ENCODE measurements around the gene WNT5B.

WNT5B gene

DNA sequence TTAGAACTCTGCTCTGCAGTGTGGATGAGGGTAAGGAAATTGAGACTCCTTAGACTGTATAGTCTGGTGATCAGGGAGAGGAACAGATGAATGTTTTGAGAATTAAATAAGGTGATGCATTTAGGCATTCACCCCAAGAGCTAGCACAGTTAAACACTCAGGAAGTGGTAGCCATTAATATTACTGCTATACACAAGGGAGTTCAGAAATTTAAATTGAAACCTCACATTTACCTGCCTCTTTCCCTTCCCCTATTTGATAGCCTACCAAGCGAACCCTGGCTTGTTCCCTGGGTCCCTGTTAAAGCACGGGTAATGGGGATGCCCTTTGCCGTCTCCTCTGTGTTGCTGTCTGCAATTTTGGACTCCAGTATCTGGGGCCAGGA is 18.2 kb downstream of the WNT5B start:
- in situ Hi-C loops (cut with MboI; ENCODE audit: low sequenced_read_pairs) = loop anchor here (5.0 kb wide), 1 partner anchor 145 kb away; no protein-coding TSS in a partner anchor

DNA sequence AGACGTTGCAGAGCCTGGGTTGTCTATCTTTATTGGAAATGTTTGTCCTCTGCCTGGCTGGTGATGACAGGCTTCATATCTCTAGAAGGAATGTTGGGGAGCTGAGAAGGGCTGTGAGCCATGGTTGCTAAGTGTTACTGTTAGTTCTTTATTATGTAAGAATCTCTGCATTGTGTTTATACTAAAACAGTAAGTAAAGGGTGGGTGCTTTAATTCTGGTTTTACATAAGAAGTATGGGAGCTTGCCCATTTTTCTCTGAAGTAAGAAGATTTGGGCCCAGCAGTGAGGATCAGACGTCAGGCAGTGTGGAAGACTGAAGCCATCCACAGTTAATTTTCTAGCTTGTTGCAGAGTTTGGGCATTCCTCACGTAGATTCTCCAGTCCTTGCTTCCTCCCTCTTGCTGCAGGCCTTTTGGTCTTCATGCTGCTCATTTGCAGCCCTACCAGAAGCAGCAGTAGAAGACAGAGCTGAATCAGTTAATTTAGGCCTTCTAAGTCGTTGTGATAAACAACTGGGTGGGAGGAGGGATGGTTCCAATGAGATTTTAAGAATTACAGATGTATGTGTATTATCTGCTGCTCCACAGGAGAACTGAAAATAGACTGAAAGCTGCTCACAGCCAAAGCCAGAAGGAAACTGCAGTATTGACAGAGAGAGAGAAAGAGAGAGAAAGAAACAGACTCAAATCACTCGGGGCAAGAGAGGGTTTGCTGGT is 21.4 kb downstream of the WNT5B start:
- in situ Hi-C loops (cut with MboI; ENCODE audit: low sequenced_read_pairs) = loop anchor here (5.0 kb wide), 1 partner anchor 287 kb away; no protein-coding TSS in a partner anchor

DNA sequence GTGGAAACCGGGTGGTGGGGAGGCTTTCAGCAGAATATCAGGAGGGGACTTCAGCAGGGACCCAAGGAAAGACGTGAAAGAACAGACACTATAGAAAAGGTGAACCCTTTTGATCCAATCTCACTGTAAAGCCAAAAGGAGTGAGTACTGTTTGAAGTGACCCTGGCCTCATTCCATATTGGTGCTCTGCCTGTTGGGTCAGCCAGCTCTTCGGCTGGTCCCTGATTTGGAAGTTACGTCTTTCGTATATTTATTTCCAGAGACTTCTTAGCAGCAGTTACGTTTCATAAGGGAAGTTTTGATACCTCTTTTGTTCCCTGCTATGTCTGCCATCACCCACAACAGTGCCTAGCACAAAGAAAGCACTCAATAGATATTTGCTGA is 21.9 kb downstream of the WNT5B start:
- in situ Hi-C loops (cut with MboI; ENCODE audit: low sequenced_read_pairs) = loop anchor here (5.0 kb wide), 1 partner anchor 286 kb away; no protein-coding TSS in a partner anchor

DNA sequence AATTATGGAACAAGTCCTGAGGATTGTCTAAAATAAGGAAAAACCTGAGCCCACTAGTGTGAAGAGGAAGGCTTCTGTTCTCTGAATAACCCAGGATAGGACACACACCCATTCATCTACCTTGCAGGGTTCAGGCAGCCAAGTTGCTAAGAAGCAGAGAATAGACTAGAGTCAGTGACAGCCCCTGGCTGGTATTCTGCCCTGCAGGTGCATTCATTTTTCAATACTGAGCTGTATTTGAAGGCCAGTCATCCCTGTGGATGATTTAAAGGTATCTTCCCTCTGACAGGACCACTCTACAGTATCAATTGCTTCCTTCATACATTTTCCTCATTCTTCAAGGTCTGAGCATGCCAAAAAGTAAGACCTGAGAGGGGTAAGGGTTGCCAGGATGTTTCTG is 22.9 kb downstream of the WNT5B start:
- in situ Hi-C loops (cut with MboI; ENCODE audit: low sequenced_read_pairs) = loop anchor here (5.0 kb wide), 1 partner anchor 285 kb away; no protein-coding TSS in a partner anchor

DNA sequence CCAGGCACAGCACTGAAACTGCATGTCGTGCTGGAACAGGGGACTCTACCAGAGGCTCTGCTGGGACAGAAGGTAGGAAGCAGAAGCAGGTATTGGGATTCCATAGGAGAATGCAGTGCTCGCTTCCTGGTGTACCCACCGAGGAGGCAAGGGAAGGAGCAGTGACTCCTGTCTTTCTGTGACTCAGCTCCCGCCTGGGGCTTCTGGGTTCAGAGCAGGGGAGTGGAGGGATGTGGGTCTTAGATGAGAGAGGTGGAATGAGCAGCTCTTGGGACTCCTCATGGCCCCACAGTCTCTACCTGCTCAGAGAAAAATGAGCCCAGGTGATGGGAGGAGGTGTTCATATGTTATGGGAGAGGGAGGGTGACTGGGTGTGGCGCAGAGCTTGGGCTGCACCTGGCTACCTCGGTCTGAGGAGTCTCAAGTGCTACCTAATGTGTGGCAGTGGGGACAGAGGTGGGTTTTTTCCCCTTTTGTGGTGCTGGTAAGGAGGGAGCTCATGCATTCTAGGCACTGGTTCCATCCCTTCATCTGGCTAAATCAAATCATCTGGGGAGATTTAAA is 26.3 kb downstream of the WNT5B start:
- in situ Hi-C loops (cut with MboI; ENCODE audit: low sequenced_read_pairs) = no loop called here

DNA sequence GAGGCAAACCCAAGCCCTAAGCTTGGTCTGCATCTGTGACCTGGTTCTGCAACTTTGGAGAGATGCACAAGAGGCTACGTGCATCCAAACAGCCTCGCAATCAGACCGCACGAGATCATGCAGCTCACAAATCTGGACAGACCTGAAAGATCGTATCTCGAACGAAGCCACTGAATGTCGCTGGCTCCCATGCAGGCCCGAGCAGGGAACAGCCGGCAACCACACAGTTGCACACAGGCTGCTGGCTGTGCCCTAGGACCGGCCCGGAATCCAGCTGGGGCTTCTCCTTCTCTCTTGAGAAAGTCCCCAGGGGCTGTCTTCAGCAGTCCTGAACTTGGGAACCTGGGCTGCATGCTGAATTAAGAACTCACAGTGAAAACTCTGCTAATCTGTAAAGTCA is 27.9 kb downstream of the WNT5B start:
- in situ Hi-C loops (cut with MboI; ENCODE audit: low sequenced_read_pairs) = no loop called here

DNA sequence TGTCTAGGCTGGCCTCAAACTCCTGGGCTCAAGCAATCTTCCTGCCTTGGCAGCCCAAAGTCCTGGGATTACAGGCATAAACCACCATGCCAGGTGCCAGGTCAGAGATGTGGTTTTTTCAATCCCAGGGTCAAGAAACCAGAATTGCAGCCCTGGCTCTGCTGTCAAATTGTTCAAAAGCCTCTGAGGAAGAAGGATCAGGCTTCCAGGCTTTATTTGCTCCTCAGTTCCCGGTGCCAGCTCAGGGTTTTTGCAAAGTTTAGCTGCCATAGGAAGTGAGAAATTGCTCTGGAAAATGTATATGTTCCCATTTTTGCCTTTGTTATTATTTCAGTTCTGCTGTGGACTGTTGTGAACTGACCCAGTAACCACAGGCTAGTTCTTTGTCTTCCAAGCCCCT is 28.7 kb downstream of the WNT5B start:
- in situ Hi-C loops (cut with MboI; ENCODE audit: low sequenced_read_pairs) = no loop called here

DNA sequence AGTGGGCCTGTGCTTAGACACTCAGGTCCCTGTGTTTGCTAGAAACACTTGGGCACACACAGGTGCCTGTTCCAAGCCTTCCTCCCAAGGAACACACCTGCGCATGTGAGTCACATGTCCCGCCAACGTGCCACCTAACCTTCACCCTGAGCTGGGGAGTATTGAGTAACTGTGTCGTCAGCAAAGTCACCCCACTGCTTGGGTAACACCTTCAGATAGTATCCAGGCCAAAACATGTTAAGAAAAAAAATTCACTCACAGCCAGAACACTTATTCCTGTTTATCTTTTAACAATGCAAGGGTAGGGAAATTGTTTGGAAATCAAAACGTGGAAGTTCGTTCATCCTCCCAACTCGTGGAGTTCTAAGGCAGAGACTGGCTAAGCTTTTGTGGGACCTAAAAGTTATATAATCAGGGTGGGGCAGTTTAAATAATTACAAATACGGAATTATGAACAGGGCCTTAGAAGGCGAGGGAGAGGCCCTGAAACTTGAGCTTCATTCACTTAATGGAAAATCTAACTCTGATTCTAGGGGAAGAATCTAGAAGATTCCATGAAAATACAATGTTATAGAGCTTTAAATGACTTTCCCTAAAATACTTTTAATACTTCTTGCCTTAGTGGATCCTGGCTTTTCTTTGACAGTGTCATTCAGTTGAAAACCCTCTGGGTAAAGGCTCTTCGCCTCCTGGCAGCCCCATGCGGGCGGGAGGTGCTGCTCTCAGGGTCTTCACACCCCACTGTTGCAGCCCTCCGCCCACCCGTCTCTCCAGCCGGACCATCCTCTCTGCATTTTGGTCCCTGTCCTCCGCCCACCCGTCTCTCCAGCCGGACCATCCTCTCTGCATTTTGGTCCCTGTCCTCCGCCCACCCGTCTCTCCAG is 31.5 kb downstream of the WNT5B start:
- in situ Hi-C loops (cut with MboI; ENCODE audit: low sequenced_read_pairs) = no loop called here

DNA sequence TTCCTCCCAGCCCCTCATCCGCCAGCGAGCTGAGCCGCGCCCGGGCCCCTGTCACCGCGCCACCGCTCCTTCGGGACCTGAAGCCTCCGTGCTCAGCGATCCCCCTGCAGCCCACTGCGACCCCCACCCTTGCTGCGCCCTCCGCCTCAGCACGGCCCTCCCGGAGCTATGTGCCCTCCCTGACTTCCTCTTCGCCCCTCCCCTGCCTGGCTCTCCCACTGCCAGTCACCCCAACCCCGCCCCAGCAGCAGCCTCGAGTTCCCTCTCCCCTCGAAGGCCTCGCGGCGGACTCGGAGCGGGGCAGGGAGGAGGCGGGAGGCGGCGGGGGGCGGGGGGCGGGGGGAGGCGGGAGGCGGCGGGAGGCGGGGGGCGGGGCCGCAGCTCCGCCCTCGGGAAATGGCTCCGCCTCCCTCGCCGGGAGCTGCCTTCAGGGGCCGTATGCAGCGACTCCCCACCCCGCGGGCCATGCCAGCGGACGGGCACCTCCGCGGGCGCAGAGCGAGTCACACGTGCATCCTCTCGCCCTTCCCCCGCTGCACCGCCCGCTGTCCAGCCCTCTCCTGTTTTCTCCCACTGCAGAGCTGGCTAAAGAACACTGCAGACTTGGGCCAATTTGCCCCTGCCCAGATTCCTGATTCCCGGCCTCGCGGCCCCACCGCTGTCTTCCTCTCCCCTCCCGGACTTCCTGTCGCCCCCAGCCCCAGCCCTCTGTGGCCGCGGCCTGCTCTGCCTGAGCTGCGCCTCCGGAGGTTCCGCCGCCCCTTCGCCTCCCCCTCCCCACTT is 32.7 kb downstream of the WNT5B start:
- in situ Hi-C loops (cut with MboI; ENCODE audit: low sequenced_read_pairs) = no loop called here

DNA sequence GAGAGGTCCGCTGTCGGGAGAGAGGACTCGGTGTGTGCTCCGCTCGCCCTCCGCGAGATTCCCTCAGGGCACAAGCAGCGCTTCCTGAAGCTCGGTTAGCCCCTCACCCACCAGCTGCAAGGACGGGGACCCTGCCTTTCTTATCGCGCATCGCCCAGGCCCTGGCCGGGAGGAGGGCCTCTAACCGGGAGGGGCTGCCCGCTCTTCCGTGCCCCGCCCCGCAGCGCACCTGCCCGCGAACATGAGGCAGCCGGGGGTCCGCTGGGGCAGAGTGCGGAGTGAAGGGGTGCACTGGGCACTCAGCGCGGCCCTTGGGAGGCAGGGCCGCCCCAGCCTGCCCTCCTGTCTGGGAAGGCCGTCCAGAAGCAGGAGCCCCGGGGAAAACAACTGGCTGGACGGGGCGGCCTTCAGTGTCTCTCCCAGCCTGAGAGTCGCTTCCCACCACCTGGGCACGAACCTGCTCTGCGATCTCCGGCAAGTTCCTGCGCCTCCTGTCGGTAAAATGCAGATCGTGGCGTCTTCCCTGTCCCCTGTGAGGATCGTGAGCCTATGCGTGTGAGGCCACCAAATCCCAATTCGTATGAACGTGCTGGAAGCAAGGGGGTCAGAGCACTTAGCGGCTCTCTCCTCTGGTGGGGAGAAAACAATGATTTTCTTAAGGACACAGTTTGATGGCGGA is 33.9 kb downstream of the WNT5B start:
- in situ Hi-C loops (cut with MboI; ENCODE audit: low sequenced_read_pairs) = no loop called here

DNA sequence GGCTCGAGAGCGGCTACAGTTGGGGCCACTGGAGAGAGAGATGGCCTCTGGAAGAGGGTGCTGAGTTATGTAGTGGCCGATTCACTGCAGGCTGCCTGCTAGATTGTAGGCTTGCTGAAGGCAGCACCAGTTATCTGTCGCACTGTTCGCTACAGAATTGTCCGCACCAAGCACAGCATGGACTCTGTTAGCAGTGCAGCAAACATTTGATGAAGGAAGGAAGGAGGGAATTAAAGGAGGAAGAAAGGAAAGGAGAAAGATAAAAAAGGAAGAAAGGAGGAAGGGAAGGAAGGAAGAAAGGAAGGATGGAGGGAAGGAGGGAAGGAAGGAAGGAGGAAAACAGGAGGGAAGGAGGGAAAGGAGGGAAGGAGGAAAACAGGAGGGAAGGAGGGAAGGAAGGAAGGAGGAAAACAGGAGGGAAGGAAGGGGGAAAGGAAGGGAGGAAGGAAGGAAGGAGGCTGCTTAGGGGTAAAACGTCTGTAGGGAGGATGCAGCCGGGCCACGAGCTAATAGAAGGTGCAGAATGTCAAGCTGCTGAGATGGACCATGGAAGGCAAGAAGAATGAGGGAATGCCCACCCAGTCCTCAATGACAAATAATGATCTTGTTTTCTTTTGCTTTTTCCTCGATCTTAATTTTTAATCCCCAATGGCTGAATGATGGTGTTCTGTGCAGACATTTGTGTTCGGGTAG is 34.6 kb downstream of the WNT5B start:
- in situ Hi-C loops (cut with MboI; ENCODE audit: low sequenced_read_pairs) = no loop called here

DNA sequence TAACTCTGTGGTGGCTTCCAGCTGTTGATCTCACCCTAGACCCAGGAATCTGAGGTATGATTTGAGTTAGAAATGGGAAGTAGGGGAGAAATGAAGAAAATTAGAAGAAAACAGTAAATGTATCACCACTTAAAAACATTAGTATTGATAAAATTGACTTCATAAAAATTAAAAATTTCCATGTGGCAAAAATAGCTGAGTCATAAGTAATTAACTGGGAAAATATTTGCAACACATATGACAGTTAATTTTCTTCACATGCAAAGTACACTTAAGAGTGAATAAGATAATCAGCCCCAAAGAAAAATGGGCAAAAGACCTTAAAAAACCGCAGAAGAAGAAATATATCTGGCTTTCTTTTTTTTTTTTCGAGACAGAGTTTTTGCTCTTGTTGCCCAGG is 36.3 kb downstream of the WNT5B start:
- in situ Hi-C loops (cut with MboI; ENCODE audit: low sequenced_read_pairs) = no loop called here

DNA sequence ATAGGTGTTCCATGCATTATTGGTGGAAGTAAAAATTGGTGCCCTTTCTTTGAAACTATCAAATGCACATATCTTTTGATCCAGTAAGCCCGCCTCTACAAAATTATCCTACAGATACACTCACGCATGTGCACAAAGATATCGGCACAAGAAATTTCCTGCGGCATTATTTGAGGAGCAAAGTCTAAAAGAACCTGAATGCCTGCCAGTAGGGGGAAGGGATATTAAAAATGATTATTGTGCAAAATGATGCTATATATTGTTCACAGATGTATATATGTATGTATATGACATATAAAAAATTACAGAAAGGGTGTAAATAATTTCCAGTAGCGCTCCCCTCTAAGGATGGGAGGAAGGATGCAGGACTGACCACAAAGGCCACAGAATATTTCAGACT is 37.2 kb downstream of the WNT5B start:
- in situ Hi-C loops (cut with MboI; ENCODE audit: low sequenced_read_pairs) = no loop called here

DNA sequence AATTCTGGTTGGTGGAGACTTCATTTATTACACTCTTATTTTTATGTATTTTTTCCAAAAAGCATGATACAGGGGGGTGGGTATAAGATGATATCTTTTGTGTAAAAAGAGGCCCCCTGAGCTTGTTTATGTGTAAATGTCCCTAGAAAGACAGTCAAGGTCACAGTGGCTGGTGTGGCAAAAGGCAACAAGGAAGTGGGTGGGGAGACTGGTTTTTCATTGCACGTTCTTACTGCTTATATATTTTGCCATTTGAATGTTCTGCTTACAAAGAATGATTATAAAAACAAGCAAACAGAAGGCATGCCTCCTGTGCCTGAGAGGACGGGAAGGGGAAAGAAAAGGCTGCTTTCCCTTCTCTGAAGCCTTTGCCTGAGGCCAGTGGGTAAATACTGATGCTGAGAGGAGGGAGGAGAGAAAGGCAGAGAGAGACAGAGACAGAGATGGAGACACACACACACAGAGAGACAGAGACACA is 37.7 kb downstream of the WNT5B start:
- in situ Hi-C loops (cut with MboI; ENCODE audit: low sequenced_read_pairs) = no loop called here

DNA sequence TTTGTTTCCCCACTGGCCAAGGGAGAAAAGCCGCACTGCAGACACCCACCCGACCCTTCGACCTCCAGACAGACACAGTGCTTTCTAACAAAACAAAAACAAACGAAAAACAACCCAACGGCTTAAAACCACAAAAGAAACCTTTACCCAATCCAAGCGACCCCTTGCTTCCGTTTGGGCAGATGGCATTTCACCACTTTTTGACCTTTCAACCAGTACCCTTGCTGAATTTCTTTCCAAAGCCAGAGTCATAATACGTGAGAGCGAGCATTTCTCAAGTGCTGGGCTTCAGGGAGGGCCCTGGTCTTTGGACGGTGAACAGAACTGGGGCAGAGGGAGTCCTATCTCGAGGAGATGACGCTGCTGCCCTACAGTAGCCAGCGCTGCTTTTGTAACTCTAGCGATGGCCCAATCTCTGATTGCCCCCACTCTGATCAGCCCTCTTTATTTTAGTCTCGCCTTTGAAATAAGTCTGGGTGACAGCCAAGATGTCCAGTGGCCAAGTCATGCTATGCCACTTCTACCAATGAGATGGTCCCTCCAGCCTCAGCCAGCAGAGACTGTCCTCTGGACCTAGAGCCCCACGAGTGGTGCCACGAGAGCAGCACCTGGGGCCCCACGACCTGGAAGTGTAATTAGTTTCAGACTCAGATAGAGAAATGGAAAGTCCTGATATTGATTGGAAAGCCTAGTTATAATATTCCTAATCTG is 40.0 kb downstream of the WNT5B start:
- in situ Hi-C loops (cut with MboI; ENCODE audit: low sequenced_read_pairs) = no loop called here

DNA sequence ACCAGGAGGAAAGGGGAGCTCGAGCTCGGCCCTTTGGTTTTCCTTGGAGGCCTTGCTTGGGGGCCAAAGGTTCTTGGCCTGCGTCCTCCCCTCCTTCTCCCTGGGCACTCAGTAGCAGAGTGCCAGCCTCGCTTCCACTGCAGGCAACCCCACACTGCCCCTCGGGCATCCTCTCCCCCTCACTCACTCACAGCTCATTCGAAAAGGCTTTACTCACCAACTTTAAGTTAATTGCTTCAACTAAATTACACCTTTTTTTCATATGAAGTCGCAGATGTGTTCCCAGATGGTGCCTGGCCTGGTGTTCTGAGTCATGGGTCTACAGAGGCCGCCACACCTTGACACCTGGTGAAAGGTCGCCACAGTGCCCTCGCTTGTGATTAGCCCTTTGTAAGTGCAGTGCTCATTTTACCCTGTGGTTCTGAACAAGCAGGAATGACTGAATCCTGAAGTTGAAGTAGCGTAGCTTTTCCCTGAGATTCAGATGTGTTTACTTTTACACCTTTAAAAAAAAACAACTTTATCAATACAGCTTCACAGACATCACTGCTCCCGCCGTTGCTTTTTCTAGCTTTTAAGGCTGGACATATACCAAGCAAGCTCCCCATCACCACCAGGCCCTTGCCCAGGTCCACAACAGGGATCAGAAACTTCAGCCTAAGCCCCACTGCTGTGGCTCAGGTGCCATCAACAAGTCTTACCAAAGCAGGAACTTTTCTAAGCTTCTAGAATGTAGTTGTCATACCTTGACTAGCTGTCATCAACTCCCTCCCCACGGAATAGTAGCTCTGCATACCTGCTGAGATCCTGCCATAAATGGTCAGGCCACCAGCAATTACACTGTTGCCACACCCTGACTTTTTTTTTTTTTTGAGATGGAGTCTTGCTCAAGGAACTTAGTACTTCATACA is 41.6 kb downstream of the WNT5B start:
- in situ Hi-C loops (cut with MboI; ENCODE audit: low sequenced_read_pairs) = no loop called here

DNA sequence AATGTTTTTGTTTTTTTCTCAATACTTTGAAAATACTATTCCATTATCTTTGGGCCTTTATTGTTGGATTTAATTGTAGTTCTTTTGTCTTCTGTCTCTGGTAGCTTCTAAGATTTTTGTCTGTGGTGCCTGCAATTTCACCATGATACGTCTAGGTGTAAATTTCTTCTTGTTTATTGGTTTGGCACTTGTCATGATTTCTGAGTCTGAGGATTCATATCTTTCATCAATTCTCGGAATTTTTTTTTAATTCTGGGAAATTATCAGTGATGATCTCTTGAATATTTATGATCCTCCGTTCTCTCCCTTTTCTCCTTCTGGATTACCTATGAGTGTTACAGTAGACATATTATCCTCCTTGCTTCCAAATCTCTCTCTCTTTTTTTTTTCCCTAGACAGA is 47.0 kb downstream of the WNT5B start:
- in situ Hi-C loops (cut with MboI; ENCODE audit: low sequenced_read_pairs) = no loop called here
